GM23338 (cell line): ENCODE data around the gene ATP6V0C.

Experiments used
- CTCF ChIP-seq, 2 experiments: fragments of 200-600 bp in 1 of 2; sonication (generic) in 1 of 2; conservative IDR thresholded peaks; 2 replicates each; pipeline versions ENCODE4 v1.5.1 to v1.6.1; 2016 to 2017; ENCODE audit warnings: antibody characterized with exemption in 2 of 2, low read depth in 2 of 2, mild to moderate bottlenecking in 2 of 2, moderate library complexity in 1 of 2
- EZH2 ChIP-seq: fragments of 200-600 bp; sonication (generic); IDR thresholded peaks from one replicate; pipeline ENCODE4 v1.8.0; 2017; ENCODE audit warnings: antibody characterized with exemption, mild to moderate bottlenecking, low read depth; ENCODE audit not compliant: unreplicated experiment
- EZH2phosphoT487 ChIP-seq: fragments of 200-600 bp; sonication (generic); IDR thresholded peaks from one replicate; pipeline ENCODE4 v1.8.1; 2018; ENCODE audit warnings: antibody characterized with exemption; ENCODE audit not compliant: unreplicated experiment

- TF ChIP-seq EZH2, result no peak
- TF ChIP-seq CTCF (conservative IDR thresholded peaks at IDR 0.05; ENCODE audit: low read depth in 2 of 2), result no peak
- no peak for TF ChIP-seq EZH2phosphoT487
These were observed 11.5 kb upstream of the ATP6V0C start for GRCh38 chr16:2501946-2502895.
